Neural progenitor cell (in vitro differentiated cells): ENCODE measurements around the gene PHF12. TPM values are rescaled to one million over a fixed set of nuclear protein-coding genes. Genes with fewer than 3 reads are reported as not detected.
"Not testable (repeated sequence)": the region's sequence is repeated elsewhere in the genome, so short reads cannot be mapped to it uniquely, and the experiment has no call there.

Experiments
- DNase-seq: peaks from one replicate; pipeline ENCODE4 v3.0.0-alpha.2; 2016; ENCODE audit warnings: low spot score
- H2AFZ ChIP-seq: fragments of 200-600 bp; sonication (generic); replicated peaks from 2 replicates; pipeline ENCODE4 v1.6.1; 2016; ENCODE audit warnings: antibody characterized with exemption
- H3F3A ChIP-seq: fragments of 200-600 bp; sonication (generic); 2 replicates; pipeline ENCODE4 v1.6.1; 2016; ENCODE audit warnings: antibody characterized with exemption, low read depth
- H3K27ac ChIP-seq: fragments of 200-600 bp; sonication (generic); 2 replicates; pipeline ENCODE4 v1.5.1; 2016; ENCODE audit warnings: mild to moderate bottlenecking
- H3K27me3 ChIP-seq: fragments of 200-600 bp; sonication (generic); 2 replicates; pipeline ENCODE4 v1.6.1; 2016; ENCODE audit warnings: mild to moderate bottlenecking, moderate library complexity
- H3K36me3 ChIP-seq: fragments of 200-600 bp; sonication (generic); 2 replicates; pipeline ENCODE4 v1.5.1; 2016
- H3K4me1 ChIP-seq: fragments of 200-600 bp; sonication (generic); 2 replicates; pipeline ENCODE4 v1.6.1; 2016; ENCODE audit warnings: mixed run types
- H3K4me2 ChIP-seq: fragments of 200-600 bp; sonication (generic); 2 replicates; pipeline ENCODE4 v1.6.1; 2016
- H3K4me3 ChIP-seq: fragments of 200-600 bp; sonication (generic); 2 replicates; pipeline ENCODE4 v1.5.1; 2016
- H3K79me2 ChIP-seq: fragments of 200-600 bp; sonication (generic); 2 replicates; pipeline ENCODE4 v1.6.1; 2016; ENCODE audit warnings: low read depth
- H3K9ac ChIP-seq: fragments of 200-600 bp; sonication (generic); 2 replicates; pipeline ENCODE4 v1.6.1; 2016
- H3K9me3 ChIP-seq: fragments of 200-600 bp; sonication (generic); 2 replicates; pipeline ENCODE4 v1.5.1; 2016; ENCODE audit warnings: low read depth
- H4K20me1 ChIP-seq: fragments of 200-600 bp; sonication (generic); 2 replicates; pipeline ENCODE4 v1.6.1; 2016; ENCODE audit warnings: low read depth
- H3K27ac Mint-ChIP-seq: 3 replicates; pipeline ENCODE4 v1.8.0; 2021; ENCODE audit warnings: mixed read lengths
- H3K27me3 Mint-ChIP-seq: 2 replicates; pipeline ENCODE4 v1.8.0; 2022; ENCODE audit warnings: low read depth, mild to moderate bottlenecking, inconsistent platforms, moderate library complexity, mixed read lengths; ENCODE audit not compliant: insufficient read depth
- H3K36me3 Mint-ChIP-seq: 3 replicates; pipeline ENCODE4 v1.8.0; 2021; ENCODE audit warnings: mixed read lengths
- H3K4me1 Mint-ChIP-seq: 3 replicates; pipeline ENCODE4 v1.8.0; 2021; ENCODE audit warnings: mixed read lengths
- H3K4me3 Mint-ChIP-seq: 3 replicates; pipeline ENCODE4 v1.8.0; 2021; ENCODE audit warnings: mild to moderate bottlenecking, moderate library complexity, mixed read lengths
- H3K9me3 Mint-ChIP-seq: 3 replicates; pipeline ENCODE4 v1.8.0; 2020; ENCODE audit warnings: mixed read lengths
- EZH2 ChIP-seq: fragments of 200-600 bp; sonication (generic); IDR thresholded peaks from 2 replicates; pipeline ENCODE4 v1.6.1; 2017; ENCODE audit warnings: antibody characterized with exemption, mild to moderate bottlenecking, moderate library complexity
- EZH2phosphoT487 ChIP-seq: fragments of 200-600 bp; sonication (generic); IDR thresholded peaks from 2 replicates; pipeline ENCODE4 v1.6.1; 2017; ENCODE audit warnings: antibody characterized with exemption
- total RNA-seq: library from RNA; depleted of rRNA; stranded (reverse); fragments of >200 nt; gene quantifications from 2 replicates; pipeline ENCODE4 v1.2.3, GENCODE V29; 2015; ENCODE audit warnings: low replicate concordance
- TF ChIP-seq, protein P1 (sequence below): fragments of 200-600 bp; sonication (generic); IDR thresholded peaks from 2 replicates; pipeline ENCODE4 v1.5.1; 2017; ENCODE audit warnings: antibody characterized with exemption, mild to moderate bottlenecking

PHF12 gene
- total RNA-seq, 1 donor from 2014 or later = 49.1 TPM

DNA sequence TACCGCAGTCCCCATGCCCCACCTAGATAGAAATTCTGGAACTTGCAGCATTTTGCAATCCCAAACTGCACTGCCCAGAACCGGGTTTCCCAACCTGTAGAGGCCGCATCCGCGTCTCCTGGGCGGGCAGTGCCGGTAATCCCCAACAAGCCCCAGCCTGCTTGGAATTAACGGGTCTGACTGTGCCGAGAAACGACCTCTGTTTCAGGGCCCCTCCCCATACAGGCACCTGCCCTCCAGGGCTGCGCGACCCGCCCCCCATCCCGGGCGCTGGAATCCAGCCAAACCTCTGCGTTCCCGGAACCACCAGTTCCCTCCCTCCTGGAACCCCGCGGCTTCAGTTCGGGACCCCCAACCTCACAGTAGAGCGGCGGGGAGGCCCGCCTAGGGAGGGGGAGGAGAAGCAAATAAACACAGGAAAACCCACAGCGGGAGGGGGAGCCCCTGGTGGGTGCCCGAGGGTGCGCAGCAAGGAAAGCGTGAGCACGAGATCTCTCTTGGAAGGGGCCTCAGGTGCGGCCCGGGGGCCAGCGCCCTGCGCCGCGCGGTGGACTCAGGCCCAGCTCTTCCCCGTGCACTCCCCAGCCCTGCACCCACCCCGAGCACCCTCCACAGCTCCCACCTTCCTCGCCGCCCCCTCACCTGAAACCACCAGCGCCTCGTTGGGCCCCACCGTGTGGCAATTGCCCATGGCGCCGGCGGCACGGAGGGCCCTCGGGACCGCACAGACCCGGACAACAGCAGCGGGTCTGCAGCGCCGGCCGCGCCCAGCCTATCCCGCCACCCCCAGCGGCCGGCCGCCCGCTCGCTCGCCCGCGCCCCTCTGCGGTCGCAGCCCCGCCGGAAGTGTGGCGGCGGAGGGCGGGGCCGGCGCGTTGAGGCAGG lies 54.2 kb downstream of the PHF12 start, which contains the start of gene FLOT2:
FLOT2 (minus strand) TSS at position 850 of the 885 bp plus-strand sequence; CDS start at position 691, 159 bp downstream.
- Mint-ChIP-seq H3K36me3 (peaks cover 19% of the 10 kb centered on the region), H3K27ac (peak within 1 kb of the TSS; percentile 94), H3K4me3 (peak within 1 kb of the TSS; percentile 96), H3K9me3 (peaks cover 3% of the 10 kb centered on the region), H3K4me1 (peaks cover 51% of the 10 kb centered on the region), H3K27me3 (no peaks in the 10 kb centered on the region)
- Histone ChIP-seq H3K36me3 (no peaks in the 10 kb centered on the region), H3K9me3 (no peaks in the 10 kb centered on the region), H3K4me2 (peak within 1 kb of the TSS; percentile 96), H3K27me3 (no peaks in the 10 kb centered on the region), H3K27ac (peak within 1 kb of the TSS; percentile 76), H3K9ac (peak within 1 kb of the TSS; percentile 76), H2AFZ (peak within 1 kb of the TSS; percentile 75), H4K20me1 (peaks cover 48% of the 10 kb centered on the region), H3K79me2 (peaks cover 60% of the 10 kb centered on the region), H3K4me3 (peak within 1 kb of the TSS; percentile 96), H3F3A (peaks cover 46% of the 10 kb centered on the region), H3K4me1 (peaks cover 13% of the 10 kb centered on the region)
- peak; percentile 90 for DNase-seq
- no peak for TF ChIP-seq EZH2phosphoT487
- TF ChIP-seq, protein P1, sequence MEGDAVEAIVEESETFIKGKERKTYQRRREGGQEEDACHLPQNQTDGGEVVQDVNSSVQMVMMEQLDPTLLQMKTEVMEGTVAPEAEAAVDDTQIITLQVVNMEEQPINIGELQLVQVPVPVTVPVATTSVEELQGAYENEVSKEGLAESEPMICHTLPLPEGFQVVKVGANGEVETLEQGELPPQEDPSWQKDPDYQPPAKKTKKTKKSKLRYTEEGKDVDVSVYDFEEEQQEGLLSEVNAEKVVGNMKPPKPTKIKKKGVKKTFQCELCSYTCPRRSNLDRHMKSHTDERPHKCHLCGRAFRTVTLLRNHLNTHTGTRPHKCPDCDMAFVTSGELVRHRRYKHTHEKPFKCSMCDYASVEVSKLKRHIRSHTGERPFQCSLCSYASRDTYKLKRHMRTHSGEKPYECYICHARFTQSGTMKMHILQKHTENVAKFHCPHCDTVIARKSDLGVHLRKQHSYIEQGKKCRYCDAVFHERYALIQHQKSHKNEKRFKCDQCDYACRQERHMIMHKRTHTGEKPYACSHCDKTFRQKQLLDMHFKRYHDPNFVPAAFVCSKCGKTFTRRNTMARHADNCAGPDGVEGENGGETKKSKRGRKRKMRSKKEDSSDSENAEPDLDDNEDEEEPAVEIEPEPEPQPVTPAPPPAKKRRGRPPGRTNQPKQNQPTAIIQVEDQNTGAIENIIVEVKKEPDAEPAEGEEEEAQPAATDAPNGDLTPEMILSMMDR = peak; percentile 42

DNA sequence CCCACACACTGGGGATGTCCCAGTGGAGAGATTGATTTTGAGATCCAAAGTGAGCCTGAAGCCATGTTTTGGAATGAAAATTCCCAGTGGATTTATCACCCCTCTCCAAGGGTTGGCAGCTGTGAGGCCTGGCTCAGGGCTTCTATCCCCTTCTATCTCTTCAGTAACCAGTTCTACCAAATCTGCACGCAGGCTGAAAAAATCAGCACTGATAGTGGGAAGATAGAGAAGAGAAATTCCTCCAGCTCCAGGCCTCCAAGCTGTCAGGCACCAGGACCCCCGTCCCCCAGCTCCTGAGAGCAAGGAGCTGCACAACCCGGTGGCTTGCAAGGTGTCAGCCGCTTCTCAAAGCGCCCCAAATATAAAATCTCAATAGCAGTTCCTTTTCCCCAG lies 54.8 kb downstream of the PHF12 start:
- Histone ChIP-seq H3K79me2 (peaks cover 55% of the 10 kb centered on the region), H4K20me1 (peaks cover 46% of the 10 kb centered on the region), H3K36me3 (no peaks in the 10 kb centered on the region), H3K4me2 (peak overlapping the region; percentile 96), H3K27me3 (no peaks in the 10 kb centered on the region), H2AFZ (no peak overlapping the region), H3K9ac (peak overlapping the region; percentile 76), H3K27ac (no peak overlapping the region), H3K9me3 (no peaks in the 10 kb centered on the region), H3K4me1 (peaks cover 13% of the 10 kb centered on the region), H3K4me3 (peak overlapping the region; percentile 96), H3F3A (peaks cover 40% of the 10 kb centered on the region)
- TF ChIP-seq, protein P1 = no peak
- no peak for TF ChIP-seq EZH2
- TF ChIP-seq EZH2phosphoT487 = no peak
- no peak for DNase-seq
- Mint-ChIP-seq H3K4me3 (peak overlapping the region; percentile 96), H3K36me3 (peaks cover 17% of the 10 kb centered on the region), H3K27ac (no peak overlapping the region), H3K4me1 (peaks cover 51% of the 10 kb centered on the region), H3K9me3 (peaks cover 3% of the 10 kb centered on the region), H3K27me3 (no peaks in the 10 kb centered on the region)

DNA sequence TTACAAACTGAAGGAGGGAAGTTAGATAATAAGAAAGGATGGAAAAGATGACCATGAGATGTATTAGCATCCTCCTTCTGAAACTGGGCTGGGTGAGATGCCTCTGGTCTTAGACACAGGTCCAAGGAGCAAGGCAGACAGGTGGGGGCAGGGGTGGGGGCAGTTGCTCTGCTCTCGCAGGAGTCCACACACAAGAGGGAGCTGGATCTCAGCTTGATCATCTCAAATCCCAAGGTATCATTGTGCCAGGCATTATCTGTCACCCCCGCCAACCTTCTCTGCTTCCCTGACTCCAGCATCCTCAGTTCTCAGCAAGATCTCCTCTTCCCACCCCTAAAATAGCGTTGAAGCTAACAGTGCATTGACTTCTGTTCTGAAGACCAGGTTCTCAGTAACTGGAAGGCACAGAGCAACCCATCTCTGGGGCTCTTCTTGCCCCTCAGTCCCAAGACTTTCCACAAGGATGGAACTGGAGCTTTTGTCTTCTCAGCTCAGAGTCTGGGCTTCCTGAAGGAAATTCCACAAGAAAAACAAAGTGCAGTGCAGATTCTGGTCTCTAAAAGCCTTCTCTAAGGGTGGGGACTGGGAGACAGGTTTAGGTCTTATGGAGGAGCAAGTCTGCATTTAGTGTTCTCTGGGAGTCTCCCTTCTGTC lies 55.4 kb downstream of the PHF12 start:
- Mint-ChIP-seq H3K4me3 (peak overlapping the region; percentile 96), H3K4me1 (peaks cover 56% of the 10 kb centered on the region), H3K27ac (peak overlapping the region; percentile 35), H3K36me3 (peaks cover 16% of the 10 kb centered on the region), H3K27me3 (no peaks in the 10 kb centered on the region), H3K9me3 (peaks cover 3% of the 10 kb centered on the region)
- Histone ChIP-seq H3K4me2 (peak overlapping the region; percentile 96), H3K27me3 (no peaks in the 10 kb centered on the region), H3K27ac (no peak overlapping the region), H3F3A (peaks cover 39% of the 10 kb centered on the region), H3K4me1 (peaks cover 13% of the 10 kb centered on the region), H3K9me3 (no peaks in the 10 kb centered on the region), H4K20me1 (peaks cover 45% of the 10 kb centered on the region), H3K79me2 (peaks cover 49% of the 10 kb centered on the region), H3K9ac (peak overlapping the region; percentile 76), H2AFZ (no peak overlapping the region), H3K4me3 (peak overlapping the region; percentile 96), H3K36me3 (no peaks in the 10 kb centered on the region)
- peak; percentile 10 for DNase-seq
- TF ChIP-seq, protein P1 = no peak
- TF ChIP-seq EZH2phosphoT487 (no peak), EZH2 (no peak)

DNA sequence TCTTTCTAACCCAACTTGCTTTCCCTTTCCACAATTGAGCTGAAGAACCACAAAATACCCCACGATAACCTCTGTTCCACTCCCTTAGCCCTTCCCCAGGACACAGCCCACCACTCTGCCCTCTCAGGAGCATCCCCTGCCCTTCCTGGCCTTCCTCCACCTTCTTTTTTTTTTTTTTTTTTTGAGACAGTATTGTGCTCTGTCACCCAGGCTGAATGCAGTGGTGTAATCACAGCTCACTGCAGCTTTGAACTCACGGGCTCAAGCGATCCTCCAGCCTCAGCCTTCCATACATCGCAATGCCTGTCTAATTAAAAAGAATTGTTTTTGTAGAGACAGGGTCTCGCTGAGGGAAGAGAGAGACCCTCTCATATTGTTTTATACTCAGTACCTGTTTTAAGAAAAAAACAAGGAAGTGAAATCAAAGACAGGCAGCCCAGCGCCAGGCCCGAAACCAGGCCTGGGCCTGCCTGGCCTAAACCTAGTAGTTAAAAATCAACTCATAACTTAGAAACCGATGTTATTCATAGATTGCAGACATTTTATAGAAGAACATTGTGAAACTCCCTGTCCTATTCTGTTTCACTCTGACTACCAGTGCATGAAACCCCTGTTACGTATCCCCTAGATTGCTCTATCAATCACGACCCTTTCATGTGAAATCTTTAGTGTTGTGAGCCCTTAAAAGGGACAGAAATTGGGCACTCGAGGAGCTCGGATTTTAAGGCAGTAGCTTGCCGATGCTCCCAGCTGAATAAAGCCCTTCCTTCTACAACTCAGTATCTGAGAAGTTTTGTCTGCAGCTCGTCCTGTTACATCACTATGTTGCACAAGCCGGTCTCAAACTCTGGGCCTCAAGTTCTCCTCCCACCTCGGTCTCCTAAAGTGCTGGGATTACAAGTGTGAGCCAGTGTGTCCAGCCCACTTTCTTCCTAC lies 57.8 kb downstream of the PHF12 start:
- H3K27ac ChIP-seq, H3K27me3 Mint-ChIP-seq, H3K27me3 ChIP-seq, DNase-seq, H3K36me3 Mint-ChIP-seq, H3K9ac ChIP-seq, H3K4me3 Mint-ChIP-seq, H3K36me3 ChIP-seq, H3K4me2 ChIP-seq, H3K9me3 Mint-ChIP-seq, H2AFZ ChIP-seq, H3K4me3 ChIP-seq, H3K9me3 ChIP-seq: not testable (repeated sequence)
- Histone ChIP-seq H3K79me2 (peaks cover 53% of the 10 kb centered on the region), H4K20me1 (peaks cover 62% of the 10 kb centered on the region), H3F3A (peaks cover 27% of the 10 kb centered on the region), H3K4me1 (peaks cover 13% of the 10 kb centered on the region)
- peak overlapping the region; percentile 78 for H3K27ac Mint-ChIP-seq
- H3K4me1 Mint-ChIP-seq = peaks cover 63% of the 10 kb centered on the region
